ENCODE results near the gene CLSTN1.

- TF ChIP-seq CTCF (IDR thresholded peaks at IDR 0.05; ENCODE audit: borderline replicate concordance, extremely low read depth, low read length, poor library complexity, severe bottlenecking), result no peak
- no peak for TF ChIP-seq EZH2 (IDR thresholded peaks at IDR 0.05; ENCODE audit: borderline replicate concordance, low read depth, low read length, severe bottlenecking)
Observed at GRCh38 chr1:9701665-9702064, 122.1 kb downstream of the CLSTN1 start.
